Measurements from ENCODE around the gene MACROD2.

The MACROD2 gene

DNA sequence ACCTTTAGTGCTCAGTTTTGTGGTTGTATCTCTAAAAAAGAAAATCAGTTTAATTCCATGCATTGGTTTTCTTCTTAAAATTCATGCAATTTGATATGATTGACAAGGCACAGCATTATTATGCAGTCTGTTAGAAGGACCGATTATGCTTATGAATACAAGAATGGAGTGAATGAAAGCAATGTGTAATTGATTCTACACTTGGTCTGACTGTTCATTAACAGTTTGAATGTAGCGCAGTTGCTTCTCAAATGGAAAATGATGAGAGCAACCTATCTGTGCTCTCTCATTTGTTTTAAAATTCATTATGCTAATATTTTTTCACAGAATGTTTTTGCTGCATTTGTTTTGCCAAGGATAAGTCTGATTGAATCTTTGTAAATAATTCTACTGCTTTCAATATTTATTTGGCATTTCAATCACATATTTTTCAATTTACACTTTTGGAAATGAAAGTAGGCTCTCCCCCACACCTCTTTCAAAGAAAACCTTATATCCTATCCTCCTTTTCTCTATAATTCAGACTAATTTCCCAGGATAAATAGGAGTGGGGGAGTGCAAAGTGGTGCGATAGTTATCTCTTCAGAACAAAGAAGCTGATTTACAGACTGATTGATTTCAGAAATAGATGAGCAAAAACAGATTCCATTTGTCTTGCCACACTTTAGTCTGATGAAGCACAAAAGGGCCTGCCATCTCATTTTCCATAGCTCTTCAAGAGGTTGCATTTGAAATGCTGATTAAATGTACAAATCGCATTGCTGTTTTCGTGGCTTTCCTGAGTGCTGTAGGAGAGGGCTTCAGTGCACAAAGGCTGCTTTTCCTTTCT, 1227.4 kb downstream of the MACROD2 start:
- in situ Hi-C loops (cut with HindIII; ENCODE audit: low sequenced_read_pairs) = no loop called here

DNA sequence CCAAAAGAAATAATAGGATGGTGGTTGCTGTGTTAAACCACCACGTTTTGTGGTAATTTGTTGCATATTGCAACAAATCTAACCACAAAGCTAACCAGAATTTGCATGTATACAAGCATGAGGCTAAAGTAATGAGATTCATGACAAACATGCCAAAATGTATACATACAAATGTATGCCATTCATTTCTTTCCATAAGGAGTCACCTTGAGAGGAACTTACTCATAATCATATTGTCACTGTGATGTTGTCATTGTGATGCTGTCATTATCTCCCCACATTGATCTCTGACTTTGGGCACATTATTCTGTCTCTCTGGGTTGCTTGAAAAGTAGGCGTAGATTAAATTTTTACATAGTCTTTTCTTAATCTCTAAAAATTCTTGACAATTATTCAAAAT, 1228.9 kb downstream of the MACROD2 start:
- in situ Hi-C loops (cut with HindIII; ENCODE audit: low sequenced_read_pairs) = no loop called here

DNA sequence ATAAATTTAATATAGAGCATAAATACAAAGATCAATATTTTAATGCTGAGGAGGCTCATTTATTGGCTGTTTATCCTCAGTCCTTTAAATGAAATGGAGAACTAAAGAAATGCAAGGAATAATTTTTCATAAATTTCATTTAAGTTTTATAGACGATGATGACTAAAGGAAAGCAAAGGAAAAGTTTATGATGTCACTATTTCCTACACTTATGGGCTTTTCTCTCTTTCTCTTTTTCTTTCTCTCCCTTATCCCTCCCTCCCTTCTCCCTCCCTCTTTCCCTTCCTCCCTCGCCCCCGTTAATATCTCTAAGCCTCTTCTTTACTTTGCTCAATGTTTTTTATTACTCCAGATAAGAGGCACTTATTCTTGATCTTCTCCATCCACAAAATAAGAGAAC, 1231.8 kb downstream of the MACROD2 start:
- in situ Hi-C loops (cut with HindIII; ENCODE audit: low sequenced_read_pairs) = no loop called here

DNA sequence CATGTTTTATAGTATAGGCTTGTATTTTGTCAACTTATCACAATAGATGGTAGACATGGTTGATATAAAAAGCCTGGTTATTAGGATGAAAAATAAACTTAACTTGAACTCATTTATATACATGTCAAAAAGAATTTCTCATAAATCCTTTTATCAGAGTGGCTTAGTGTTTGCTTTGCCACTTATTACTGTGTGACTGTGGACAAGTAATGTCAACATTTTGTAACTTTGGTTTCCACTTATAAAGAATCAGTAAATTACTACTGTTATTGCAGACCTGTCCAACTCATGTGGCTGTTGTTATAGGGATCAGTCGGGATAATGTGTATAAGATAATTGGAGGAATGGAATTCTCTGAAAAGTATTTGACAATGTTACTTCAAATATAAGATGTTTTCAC, 1236.9 kb downstream of the MACROD2 start:
- in situ Hi-C loops (cut with HindIII; ENCODE audit: low sequenced_read_pairs) = no loop called here

DNA sequence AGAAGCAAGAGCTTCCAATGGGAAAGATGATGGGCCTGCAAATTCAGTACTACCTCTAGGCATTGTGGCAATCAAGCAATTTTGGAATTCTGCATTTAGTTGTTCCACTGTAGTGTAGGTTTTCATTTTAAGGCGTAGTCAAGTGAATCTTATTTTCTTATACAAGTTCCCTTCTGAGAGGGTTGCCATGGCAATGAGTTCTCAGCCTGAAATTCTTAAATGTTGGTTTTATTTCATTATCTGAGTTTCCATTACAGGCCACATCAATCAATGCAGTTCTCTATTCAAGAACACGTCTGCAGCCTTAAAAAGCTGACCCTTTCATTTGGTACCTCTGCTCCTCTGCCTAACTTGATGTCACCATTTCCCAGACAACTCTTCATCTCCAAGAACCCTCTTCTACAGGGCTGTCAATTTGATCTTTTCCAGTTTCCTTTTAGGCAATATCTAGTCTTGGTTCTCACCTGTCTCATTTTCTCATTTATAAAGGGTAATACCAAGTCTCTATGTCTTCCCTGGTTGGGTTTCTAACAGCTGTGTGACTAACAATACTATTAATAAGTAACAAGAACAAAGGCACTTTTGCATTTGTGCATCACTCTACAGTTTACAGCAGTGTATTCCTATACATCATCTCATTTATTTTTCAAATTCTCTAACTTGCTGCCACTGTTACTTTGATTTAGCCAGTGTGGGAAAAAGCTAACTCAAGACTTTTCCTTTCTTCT, 1240.3 kb downstream of the MACROD2 start:
- in situ Hi-C loops (cut with HindIII; ENCODE audit: low sequenced_read_pairs) = no loop called here

DNA sequence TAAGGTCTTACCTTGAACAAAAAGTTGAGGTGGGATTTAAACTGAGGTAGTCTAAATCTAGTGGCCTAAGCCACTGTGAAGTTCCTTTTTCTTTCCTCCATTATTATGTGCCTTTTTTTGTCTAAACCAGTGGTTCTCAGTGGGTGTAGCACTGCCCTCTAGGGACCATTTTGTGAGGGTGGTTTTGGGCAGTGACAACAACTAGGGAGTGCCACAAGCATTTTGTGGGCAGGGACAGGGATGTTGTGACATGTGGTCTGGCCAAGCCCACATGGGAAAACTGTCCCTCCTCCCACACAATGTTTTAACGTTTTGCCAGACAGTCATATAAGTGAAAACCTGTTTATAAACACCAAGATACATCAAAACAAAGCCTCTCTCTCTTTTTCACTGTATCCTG, 1241.5 kb downstream of the MACROD2 start:
- in situ Hi-C loops (cut with HindIII; ENCODE audit: low sequenced_read_pairs) = no loop called here

DNA sequence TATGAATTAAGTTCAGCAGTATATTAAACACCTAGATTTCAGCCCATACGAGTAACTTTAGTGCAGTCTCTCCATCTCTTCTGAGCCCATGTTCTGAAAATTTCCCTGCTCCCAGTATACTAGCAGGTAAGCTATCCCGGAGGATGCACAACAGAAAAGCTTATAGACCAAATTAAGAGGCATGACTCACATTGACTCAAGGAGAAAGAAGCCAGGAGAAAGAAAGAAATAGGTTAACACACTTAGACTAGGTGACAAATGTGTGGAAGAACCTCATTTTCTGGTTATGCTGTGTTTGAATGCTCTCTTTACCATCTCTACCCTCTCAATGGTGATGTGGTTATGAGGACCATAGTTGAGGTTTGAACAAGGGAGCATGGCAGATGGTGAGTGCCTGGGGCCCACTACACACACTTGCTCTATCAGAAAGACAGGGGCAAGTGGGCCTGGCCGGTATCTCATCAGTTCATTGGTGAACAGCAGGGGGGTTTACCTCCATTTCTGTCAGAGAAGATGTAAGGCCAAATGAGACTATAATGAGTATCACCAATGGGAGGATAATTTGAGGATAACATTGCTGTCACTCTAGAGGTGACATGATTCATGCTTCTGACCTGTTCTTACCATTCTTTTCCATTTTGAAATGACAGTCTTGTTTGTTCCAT, 1244.4 kb downstream of the MACROD2 start:
- in situ Hi-C loops (cut with HindIII; ENCODE audit: low sequenced_read_pairs) = no loop called here

DNA sequence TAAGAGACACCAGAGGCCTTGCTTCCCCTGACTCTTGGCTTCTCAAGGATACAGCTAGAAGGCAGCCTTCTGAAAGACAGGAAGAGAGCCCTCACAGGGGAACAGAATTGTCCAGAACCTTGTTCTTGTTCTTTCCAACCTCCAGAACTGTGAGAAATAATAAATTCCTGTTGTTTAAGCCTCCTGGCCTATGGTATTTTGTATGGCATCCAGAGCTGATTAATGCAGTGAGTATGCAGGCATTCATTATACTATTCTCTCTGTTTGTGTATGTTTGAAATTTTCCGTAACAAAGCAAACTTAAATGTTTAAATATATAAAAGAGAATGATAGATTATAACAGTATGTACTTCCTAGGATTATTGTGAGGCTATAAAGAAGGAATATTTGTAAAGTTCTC, 1245.5 kb downstream of the MACROD2 start:
- in situ Hi-C loops (cut with HindIII; ENCODE audit: low sequenced_read_pairs) = no loop called here

DNA sequence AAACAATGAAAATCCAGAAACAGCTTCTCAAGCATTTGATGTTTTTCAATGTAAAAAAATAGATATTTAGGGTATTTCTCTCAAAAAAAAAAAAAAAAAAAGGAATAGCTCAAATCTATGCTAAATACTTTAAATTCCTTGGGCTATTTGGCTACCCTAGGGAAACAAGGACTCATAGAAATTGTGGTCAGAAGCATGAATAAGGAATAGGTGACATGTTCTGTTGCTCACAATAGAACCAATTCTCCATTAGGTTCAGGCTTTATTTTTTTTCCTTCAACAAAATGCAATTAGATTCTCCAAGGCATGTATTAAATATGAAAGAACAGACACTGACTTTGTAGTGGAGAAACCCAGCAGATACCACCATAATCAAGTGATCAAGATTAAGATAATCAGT, 1246.4 kb downstream of the MACROD2 start:
- in situ Hi-C loops (cut with HindIII; ENCODE audit: low sequenced_read_pairs) = no loop called here

DNA sequence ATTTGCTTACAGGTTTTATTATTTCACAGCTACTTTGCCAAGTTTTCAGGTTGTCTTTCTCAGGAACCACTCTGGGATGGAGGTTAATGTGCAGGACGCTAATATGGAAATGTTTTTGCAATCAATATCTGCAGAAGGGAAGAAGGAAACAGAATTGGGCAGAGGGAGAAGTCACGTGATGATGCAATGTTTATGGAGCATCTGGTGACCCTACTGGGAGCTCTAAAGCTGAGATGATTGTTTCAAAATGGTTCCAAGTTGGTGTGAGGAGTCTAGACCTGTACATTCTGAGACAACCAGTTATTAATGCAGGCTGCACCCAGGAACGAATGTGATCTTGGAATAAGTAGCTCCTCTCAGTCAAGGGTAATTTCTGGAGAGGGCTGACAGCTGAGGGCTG, 1247.5 kb downstream of the MACROD2 start:
- in situ Hi-C loops (cut with HindIII; ENCODE audit: low sequenced_read_pairs) = no loop called here

DNA sequence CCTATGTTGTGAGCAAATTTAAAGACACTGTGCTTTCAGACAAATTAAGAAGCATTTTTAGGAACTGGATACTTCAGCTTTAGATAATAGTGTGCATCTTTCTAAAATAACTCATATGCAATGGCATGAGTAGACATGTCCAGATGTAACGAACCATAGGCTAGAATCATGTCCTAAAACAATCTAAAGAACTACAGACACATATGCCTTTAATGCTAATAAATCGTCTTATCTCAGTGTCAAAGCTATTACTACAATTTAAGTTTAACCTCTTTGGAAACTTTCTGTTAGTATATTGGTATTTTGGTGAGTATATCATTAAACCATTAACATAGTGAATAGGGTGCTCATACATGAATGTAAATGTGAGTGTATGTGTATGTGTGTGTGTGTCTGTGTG, 1250.6 kb downstream of the MACROD2 start:
- in situ Hi-C loops (cut with HindIII; ENCODE audit: low sequenced_read_pairs) = no loop called here

DNA sequence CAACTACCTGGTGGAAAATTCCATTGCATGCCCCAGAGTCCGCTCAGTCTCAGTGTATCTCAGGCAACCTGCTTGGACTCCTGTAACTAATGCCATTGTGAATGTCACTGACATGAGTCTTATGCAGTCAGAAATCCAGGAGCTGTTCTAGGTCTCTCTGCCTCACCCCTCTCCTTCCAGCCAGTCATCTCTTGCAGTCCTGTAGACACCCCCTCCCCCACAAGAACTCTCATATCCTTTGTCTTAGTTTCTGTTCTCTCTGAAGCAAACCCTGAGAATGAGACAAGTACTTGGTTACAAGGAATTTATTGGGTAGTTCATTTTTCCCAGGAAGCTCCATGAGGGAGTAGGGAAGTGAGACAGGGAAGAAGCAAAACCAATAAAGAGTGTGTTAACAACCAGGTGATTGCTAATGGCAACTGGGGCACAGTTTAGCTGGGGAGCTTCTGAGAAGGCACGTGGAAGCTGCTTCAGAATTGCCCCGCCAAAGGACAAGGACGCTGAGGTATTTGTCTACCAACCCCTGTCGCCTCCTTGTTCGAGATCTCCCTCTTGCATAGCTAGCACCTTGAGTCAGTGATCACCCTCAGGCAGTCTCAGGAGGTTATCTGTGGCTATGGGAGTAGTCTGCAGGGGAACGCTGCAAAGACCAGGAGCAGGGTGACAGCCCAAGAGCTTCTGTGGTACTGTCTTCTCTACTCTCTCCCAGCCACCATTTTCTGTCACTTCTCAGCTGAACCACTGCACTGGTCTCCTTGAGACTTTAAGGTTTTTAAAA, 1253.5 kb downstream of the MACROD2 start:
- in situ Hi-C loops (cut with HindIII; ENCODE audit: low sequenced_read_pairs) = no loop called here

DNA sequence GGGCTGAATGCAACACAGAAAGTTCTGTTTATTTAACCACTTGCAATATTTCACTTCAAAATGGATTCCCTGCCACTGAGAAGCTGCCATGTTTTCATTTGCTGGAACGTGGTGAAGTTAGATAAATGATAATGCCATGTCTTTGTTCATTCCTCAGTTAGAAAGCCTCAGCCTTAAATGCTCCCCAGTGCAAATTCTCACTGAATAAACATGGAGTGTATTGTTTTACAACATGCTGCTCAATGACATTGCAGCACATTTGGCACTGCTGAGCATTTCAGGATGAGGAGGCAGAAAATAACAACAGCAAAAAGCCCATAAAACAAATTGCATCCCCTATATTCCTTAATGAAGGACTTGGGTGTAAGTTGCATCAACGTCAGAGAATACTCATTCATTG, 1255.9 kb downstream of the MACROD2 start:
- in situ Hi-C loops (cut with HindIII; ENCODE audit: low sequenced_read_pairs) = no loop called here

DNA sequence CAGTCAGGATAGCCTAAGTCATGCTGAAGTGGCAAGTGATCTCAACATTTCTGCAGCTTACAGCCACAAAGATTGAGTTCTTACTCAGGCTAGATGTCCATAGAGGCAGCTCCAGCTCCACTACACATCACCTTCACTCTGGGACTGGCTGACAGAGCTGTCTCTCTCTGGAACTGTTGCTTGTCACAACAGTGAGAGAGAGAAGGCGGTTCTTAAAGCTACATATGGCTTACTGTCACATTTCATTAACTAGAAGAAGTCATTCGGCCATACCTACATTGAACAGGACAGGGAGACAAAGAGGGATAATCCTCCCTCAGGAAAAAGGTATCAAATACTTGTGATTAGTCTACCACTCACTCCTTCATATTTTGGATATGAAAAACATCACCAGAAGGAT, 1257.0 kb downstream of the MACROD2 start:
- in situ Hi-C loops (cut with HindIII; ENCODE audit: low sequenced_read_pairs) = no loop called here

DNA sequence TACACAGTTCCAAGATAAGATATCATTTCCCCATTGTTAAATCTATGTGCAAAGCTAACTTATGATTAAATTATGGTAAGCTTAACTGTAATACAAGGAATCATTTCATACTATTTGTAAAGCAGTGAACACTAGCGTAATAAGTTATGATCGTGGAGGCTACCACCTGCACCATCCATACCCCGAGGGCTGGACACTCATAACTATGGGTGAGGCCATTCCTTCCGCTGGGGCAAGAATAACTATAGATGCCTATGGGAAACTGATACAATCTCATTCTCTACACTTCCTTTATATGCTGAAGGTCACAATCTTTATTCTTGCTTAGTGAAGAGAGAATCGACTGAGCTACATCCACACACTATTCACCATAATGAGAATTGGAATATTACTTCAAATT, 1258.1 kb downstream of the MACROD2 start:
- in situ Hi-C loops (cut with HindIII; ENCODE audit: low sequenced_read_pairs) = no loop called here

DNA sequence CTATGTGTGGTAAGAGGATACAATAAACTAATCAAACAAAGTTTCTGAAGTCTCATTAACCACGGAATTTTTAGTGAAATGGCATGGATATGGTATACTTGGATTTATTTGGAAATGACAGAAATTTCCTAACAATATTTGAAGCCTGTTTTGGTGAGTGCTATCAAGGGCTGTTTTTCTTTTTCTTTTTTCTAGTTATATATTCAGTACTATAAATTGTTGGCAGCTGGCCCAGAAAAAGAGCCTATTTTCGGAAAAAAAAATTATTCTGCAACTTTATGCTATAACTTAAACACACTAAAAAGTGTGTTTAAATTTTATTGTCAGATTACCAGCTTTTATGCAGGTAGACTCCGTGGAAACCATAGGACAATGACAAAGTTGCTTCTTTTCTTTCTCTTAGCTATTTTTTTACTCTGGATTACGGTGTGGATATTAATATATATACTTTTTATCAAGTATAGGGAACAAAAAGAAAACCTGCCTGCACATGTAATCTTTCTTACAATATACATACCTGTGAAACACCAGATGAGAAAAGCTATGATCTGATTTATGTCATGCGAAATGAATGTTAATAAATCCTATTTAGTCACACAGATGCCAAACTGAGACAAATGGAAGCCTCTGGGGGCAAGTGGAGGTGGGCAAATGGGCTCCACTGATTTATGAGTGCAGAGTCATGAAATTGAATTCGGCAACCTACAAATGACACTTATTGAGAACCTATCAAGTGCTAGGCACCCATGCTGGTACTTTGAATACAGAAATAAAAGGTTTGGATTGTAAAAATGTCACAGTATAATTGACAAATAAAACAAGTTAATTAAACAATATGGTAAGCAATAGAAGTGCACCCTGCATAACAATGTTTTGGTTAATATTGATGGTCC, 1261.6 kb downstream of the MACROD2 start:
- in situ Hi-C loops (cut with HindIII; ENCODE audit: low sequenced_read_pairs) = no loop called here

DNA sequence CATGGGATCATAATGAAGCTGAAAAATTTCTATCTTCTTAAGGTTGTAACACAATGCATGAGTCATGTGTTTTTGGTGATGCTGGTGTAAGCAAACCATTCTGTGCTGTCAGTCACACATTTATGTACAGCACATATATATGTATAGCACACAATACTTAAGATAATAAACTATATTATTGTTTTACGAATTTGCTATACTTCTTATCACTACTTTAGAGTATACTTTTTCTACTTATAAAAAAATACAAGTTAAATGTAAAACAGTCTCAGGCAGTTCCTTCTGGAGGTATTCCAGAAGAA, 1262.2 kb downstream of the MACROD2 start:
- in situ Hi-C loops (cut with HindIII; ENCODE audit: low sequenced_read_pairs) = no loop called here

DNA sequence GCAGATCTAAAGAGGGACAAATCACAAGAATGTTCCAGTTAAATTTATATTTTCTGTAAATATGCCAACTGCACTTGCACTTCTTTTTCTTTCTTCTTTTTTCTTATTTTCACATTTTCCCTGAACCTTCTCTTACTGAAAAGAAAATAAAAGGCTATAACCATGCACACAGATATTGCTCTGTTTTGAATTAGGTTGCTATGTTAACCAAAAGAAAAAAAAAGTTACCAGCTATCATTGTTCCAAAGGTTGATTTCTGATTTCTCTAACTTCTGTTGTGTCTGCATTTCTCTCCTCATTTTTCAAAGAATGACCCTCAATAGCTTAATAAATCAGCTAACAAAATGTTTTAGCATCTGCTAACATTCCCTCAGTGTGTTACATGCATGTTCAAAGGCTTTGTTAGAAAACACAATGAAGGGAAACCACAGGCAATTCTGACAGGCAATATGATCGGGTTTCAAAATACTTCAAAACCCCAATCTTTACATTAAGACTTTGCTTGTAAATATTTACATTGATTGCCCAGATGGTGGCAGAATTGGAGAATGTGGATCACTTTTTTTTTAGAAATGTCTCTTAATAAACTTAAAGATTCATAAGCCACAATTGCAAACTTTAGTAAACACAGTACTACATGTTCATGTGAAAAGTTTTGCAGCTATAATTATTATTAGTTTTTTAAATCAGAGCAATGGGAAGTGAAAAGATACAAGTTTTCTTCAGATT, 1270.4 kb downstream of the MACROD2 start:
- in situ Hi-C loops (cut with HindIII; ENCODE audit: low sequenced_read_pairs) = no loop called here

DNA sequence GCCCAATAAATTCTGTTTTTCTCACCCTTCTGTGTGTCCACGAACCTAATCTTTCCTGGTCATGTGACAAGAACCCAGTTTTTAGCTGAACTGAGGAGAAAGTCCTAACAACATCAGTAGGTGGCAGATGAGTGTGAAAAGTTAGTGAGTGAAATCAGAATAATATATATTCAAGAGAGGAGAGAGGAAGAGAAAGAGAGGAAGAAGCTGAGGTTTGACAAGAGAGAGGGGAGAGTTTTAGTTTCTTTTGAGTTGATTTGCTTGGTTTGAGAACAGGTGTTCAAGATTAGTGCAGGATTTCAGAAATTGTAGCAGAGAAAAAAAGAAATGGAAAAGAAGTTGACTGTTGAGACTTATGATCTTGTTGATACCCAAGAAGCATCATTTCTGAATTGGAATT, 1272.6 kb downstream of the MACROD2 start:
- in situ Hi-C loops (cut with HindIII; ENCODE audit: low sequenced_read_pairs) = no loop called here

DNA sequence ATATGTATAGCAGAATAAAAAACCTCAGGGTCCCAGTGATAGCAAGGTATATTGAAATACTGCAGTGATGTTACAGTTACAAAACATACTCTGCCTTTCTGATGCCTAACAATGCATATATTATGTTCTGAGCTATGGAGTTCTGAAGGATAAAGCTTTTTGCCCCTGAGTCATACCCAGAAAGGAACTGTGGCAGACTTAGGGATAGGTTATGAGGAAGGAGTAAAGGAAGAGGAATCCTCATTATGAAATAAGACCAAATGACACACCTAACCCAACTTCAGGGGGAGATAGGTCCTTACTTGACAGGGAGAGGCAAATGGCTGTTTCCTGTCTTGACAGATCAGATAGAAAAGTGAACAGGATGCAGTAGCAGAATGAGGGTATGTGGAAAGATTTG, 1282.7 kb downstream of the MACROD2 start:
- in situ Hi-C loops (cut with HindIII; ENCODE audit: low sequenced_read_pairs) = loop anchor here (5.0 kb wide), 1 partner anchor 104 kb away; no protein-coding TSS in a partner anchor
